GM12801 (cell line): ENCODE results near the gene ZNF263.

ENCODE experiments used
- TF ChIP-seq, protein P1 (sequence below): IDR thresholded peaks from one replicate; pipeline ENCODE4 v1.5.1; 2011; ENCODE audit warnings: control low read depth; ENCODE audit not compliant: insufficient read length; ENCODE audit errors: extremely low read depth

Gene ZNF263

GRCh38 chr16:3282730-3283542 is at the start of gene ZNF263:
Gene ZNF263 (plus strand): TSS chr16:3283491. CDS start chr16:3283819, 328 bp downstream.
- TF ChIP-seq, protein P1, sequence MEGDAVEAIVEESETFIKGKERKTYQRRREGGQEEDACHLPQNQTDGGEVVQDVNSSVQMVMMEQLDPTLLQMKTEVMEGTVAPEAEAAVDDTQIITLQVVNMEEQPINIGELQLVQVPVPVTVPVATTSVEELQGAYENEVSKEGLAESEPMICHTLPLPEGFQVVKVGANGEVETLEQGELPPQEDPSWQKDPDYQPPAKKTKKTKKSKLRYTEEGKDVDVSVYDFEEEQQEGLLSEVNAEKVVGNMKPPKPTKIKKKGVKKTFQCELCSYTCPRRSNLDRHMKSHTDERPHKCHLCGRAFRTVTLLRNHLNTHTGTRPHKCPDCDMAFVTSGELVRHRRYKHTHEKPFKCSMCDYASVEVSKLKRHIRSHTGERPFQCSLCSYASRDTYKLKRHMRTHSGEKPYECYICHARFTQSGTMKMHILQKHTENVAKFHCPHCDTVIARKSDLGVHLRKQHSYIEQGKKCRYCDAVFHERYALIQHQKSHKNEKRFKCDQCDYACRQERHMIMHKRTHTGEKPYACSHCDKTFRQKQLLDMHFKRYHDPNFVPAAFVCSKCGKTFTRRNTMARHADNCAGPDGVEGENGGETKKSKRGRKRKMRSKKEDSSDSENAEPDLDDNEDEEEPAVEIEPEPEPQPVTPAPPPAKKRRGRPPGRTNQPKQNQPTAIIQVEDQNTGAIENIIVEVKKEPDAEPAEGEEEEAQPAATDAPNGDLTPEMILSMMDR: no peak

DNA sequence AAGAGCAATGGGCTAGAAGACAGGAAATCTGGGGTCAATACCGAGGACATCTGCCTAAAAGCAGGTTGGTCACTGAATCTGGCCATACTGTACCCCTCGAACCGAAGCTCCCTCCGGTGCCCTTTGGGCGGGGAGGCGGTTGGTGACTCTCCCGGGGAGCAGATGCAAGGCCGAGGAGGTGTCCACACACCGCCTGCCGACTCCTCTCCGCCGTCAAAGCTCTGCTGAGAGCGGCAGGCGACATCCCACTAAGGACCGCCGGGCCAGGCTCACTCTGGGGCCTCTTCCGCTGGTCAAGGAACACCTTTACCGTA is 48.8 kb upstream of the ZNF263 start:
- TF ChIP-seq, protein P1: no peak

DNA sequence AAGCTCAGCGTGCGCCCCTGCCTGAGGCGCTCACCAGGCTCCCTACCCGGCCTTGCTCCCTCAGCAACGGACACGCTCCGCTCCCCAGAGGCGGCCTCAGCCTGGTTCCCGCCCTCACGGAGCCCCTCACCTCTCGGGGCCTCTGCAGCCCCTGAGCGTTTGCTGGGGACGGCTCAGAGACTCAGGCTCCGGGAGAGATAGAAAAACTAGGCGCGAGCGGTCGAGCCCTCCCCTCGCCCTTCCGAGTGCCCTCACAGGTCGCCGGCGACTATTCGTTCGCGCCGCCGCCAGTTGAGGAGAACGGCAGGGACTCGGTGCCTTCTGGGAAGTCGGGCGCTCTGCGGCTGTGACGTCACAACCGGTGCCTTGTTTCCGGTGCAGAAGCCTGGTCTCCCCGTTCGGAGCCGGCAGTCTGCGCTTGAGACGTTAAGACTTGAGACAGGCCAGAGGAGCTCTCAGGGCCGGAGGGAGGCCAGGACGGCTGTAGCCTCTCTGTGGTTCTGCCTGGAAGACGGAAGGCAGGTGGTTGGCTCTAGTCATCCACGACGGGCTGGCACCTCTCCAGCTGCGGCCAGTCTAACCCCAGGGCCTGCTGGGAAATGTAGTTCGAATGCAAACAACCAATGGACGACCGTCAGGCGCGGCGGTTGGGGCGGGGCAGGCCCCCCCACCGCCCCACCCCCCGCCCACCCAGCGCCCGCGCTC is 48.3 kb upstream of the ZNF263 start, which contains the start of gene ZNF200:
ZNF200 (minus strand) TSS at position 302 of the 705 bp plus-strand sequence. CDS start 1,403 bp downstream, outside the sequence.
- TF ChIP-seq, protein P1: no peak

DNA sequence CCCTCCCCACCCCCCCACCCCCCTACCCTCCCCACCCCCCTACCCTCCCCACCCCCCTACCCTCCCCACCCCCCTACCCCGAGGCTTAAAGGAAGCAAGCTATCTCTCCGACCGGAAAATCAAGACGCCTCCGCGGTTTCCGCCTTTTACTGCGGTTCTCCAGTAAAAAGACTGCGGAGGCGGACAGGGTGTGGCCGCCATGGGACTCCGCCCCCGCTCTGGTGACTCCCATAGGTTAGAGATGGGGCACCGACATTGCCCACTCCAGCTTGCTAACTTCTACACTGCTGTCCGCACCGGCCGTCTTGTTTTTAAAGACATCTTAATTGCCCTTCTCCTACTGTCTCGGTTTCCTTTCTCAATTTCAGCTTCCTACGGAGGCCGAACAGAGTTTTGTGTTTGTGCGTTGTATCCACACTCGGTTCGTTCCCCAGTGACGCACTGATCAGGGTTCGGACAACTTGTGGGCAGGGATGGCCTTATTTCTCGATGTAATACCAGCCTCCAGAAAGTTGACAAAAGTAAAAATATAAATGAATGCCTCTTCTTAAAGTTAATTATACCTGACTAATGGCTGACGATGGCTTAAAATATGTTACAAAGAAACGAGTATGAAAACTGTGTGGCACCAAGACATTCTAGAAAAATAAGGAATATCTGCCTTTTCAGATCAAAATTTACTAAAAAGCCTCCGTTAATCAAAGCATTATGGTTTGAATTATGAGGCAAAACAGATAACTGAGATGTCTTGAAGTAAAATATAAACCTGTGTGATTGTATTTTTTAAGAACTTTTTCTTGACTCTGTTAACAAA is 47.2 kb upstream of the ZNF263 start:
- TF ChIP-seq, protein P1: no peak

DNA sequence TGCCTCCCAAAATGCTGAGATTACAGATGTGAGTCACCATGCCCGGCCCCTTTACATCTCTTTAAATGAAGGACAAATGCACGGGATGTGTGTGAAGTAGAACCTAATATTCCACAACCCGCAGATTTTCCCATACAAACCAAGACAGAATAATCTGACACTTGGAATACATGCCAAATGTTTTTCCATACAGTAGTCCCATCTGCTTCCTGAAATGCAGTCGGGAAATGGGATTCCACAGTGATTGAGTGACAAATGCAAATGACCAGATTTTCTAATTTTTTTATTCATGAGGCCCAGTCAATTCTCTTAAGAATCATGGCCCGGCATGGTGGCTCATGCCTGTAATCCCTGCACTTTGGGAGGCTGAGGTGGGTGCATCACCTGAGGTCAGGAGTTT is 41.5 kb upstream of the ZNF263 start:
- TF ChIP-seq, protein P1: no peak

GRCh38 chr16:3242709-3243108 is 40.6 kb upstream of the ZNF263 start:
- TF ChIP-seq, protein P1: no peak

DNA sequence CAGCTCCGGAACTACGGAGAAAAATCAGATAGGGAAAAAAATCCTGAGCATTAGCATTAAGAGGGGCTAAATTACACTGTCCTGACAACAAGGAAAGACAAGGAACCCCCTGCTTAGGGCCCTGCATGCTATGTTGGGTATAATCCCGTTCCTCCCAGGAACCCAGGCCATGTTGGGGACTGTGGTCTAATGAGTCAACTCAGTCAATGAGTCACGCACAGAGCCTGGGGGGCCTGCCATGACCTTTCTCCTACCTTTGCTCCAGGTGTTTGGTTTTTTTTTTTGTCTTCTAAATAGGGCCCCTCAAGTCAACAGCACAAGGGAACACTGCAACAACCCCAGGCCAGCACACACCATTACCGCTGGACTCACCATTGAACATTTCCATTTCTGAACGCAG is 39.4 kb upstream of the ZNF263 start:
- TF ChIP-seq, protein P1: no peak
